ENCODE data around the gene VAMP8.
"Not testable (repeated sequence)": the region's sequence is repeated elsewhere in the genome, so short reads cannot be mapped to it uniquely, and the experiment has no call there.

Gene VAMP8

GRCh38 chr2:85600235-85600575, 22.8 kb downstream of the VAMP8 start:
- no peak overlapping the region for H3K4me3 ChIP-seq (ENCODE audit: low read depth, low read length)
- no peak for TF ChIP-seq CTCF (IDR thresholded peaks at IDR 0.05; ENCODE audit: borderline replicate concordance, insufficient read depth, low read depth, low read length)

GRCh38 chr2:85600951-85601770, 23.8 kb downstream of the VAMP8 start:
- H3K4me3 ChIP-seq (ENCODE audit: low read depth, low read length), result no peak overlapping the region
- TF ChIP-seq CTCF (IDR thresholded peaks at IDR 0.05; ENCODE audit: borderline replicate concordance, insufficient read depth, low read depth, low read length), result no peak

GRCh38 chr2:85601771-85602475, 24.5 kb downstream of the VAMP8 start:
- H3K4me3 ChIP-seq (ENCODE audit: low read depth, low read length), result peak overlapping the region; percentile 61
- TF ChIP-seq CTCF (IDR thresholded peaks at IDR 0.05; ENCODE audit: borderline replicate concordance, insufficient read depth, low read depth, low read length), result no peak

- H3K4me3 ChIP-seq (ENCODE audit: low read depth, low read length), result peak within 1 kb of the TSS; percentile 82
- peak; percentile 38; the same call in 1 of the 2 replicates for TF ChIP-seq CTCF (IDR thresholded peaks at IDR 0.05; ENCODE audit: borderline replicate concordance, insufficient read depth, low read depth, low read length)
Measured at GRCh38 chr2:85602476-85603234, 25.3 kb downstream of the VAMP8 start, which contains the start of gene TMEM150A. Gene TMEM150A (minus strand): TSS chr2:85602698. CDS start chr2:85601948, 750 bp downstream.

GRCh38 chr2:85604133-85604444, 26.7 kb downstream of the VAMP8 start:
- not testable (repeated sequence) for H3K4me3 ChIP-seq (ENCODE audit: low read depth, low read length)

- H3K4me3 ChIP-seq (ENCODE audit: low read depth, low read length), result no peak overlapping the region
- no peak for TF ChIP-seq CTCF (IDR thresholded peaks at IDR 0.05; ENCODE audit: borderline replicate concordance, insufficient read depth, low read depth, low read length)
Measured at GRCh38 chr2:85604568-85605339, 27.4 kb downstream of the VAMP8 start.
